Memory B cell (primary cell): Measurements from ENCODE around the gene LCN10.

Experiments used
- ATAC-seq: fragments of 150-1000 bp; cut with Tn5 transposase; 2 replicates; pipeline ENCODE4 v1.10.0; 2021; ENCODE audit warnings: low read depth, mild to moderate bottlenecking, moderate library complexity
- DNase-seq, 2 donors: peaks; one replicate each; pipeline ENCODE4 v3.0.0; 2022; ENCODE audit warnings: low spot score in 2 of 2
- H3K27ac Mint-ChIP-seq: one replicate; pipeline ENCODE4 v1.8.0; 2022; ENCODE audit warnings: mild to moderate bottlenecking, moderate library complexity, mixed read lengths
- H3K27me3 Mint-ChIP-seq: one replicate; pipeline ENCODE4 v1.8.0; 2022; ENCODE audit warnings: mixed read lengths
- H3K36me3 Mint-ChIP-seq: one replicate; pipeline ENCODE4 v1.8.0; 2022; ENCODE audit warnings: mild to moderate bottlenecking, mixed read lengths
- H3K4me1 Mint-ChIP-seq: one replicate; pipeline ENCODE4 v1.8.0; 2022; ENCODE audit warnings: mixed read lengths
- H3K4me3 Mint-ChIP-seq: one replicate; pipeline ENCODE4 v1.8.0; 2022; ENCODE audit warnings: mild to moderate bottlenecking, moderate library complexity, mixed read lengths
- H3K9me3 Mint-ChIP-seq: one replicate; pipeline ENCODE4 v1.8.0; 2022; ENCODE audit warnings: mixed read lengths

LCN10 gene

DNA sequence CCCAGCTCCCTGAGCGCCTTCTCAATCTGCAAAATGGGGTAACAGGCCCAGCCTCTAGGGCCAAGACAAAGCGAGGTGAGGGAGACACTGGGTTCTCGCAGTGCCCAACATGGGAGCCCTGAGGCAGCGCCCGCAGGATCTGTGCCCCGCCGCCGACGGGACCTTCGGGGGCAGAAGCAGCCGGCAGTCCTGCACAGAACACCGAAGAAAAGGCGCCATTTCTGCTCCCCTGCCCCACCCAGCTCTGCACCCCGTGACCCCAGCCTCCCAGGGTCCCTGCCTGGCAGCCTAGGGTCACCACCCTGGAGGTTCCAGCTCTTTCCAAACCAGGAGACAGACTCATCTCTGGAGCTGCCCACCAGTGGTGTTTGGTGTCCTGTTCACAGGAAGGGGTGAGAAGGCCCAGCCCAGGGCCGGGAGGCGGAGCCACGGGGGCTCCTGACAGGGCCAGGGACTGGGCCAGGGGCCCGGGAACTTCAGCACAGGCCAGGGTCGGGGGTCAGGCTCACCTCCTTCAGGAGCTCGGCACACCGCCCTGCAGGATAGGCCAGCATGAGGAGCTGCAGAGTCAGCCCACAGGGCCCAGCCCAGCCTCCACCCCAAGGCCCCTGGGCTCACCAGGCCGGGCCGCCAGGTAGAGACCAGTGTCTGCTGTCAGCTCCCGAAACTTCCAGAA, 12.0 kb upstream of the LCN10 start:
- peaks cover 5% of the 10 kb centered on the region for H3K36me3 Mint-ChIP-seq

GRCh38 chr9:136754059-136754572, 11.4 kb upstream of the LCN10 start:
- no peak for DNase-seq
- Mint-ChIP-seq H3K27ac (no peak overlapping the region), H3K9me3 (peaks cover 7% of the 10 kb centered on the region), H3K36me3 (peaks cover 5% of the 10 kb centered on the region), H3K4me3 (no peak overlapping the region), H3K27me3 (no peaks in the 10 kb centered on the region), H3K4me1 (peaks cover 21% of the 10 kb centered on the region)
- ATAC-seq: no peak

More for the DNA sequence above, 12.0 kb upstream of the LCN10 start:
- Mint-ChIP-seq H3K27me3 (no peaks in the 10 kb centered on the region), H3K4me3 (no peak overlapping the region), H3K4me1 (peaks cover 20% of the 10 kb centered on the region), H3K27ac (no peak overlapping the region), H3K9me3 (peaks cover 7% of the 10 kb centered on the region)
- ATAC-seq (no peak), DNase-seq (no peak)

DNA sequence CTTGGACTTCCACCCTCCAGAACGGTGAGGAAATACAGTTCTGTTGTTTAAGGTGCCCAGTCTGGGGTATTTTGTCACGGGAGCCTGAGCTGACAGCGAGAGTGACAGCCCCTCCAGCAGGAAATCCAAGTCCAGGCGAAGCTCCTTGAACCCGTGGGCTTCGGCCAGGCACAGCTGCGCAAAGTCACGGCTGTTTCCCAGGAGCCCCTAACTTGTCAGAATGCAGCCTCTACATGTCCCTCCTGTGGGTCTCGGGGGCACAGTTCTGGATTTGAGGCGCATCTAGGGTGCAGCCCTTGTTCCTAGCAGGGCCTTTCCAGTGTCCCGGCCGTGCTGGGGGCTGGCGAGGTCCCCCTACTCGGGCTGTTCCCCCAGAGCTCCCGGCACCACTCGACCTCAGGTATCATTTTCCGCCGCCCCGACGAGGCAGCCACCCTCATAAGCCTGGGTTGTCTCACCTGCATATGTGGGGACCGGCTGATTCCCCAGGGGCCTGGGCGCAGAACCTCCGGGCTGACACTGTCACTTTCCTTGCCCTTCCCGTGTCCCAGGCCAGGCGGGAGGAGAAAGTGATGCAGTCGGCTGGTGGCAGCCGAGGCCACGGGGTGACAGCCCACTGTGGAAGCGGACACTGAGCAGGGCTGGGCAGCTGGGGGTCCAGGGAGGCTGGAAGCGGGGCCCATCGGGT, 10.8 kb upstream of the LCN10 start:
- H3K4me3 Mint-ChIP-seq: no peak overlapping the region
- no peak overlapping the region for H3K27ac Mint-ChIP-seq
- peaks cover 7% of the 10 kb centered on the region for H3K9me3 Mint-ChIP-seq
- no peak for DNase-seq
- H3K4me1 Mint-ChIP-seq: peaks cover 26% of the 10 kb centered on the region
- H3K36me3 Mint-ChIP-seq: peaks cover 5% of the 10 kb centered on the region
- no peak for ATAC-seq
- no peaks in the 10 kb centered on the region for H3K27me3 Mint-ChIP-seq

GRCh38 chr9:136751814-136752213, 9.1 kb upstream of the LCN10 start:
- ATAC-seq: no peak
- no peaks in the 10 kb centered on the region for H3K27me3 Mint-ChIP-seq
- peaks cover 5% of the 10 kb centered on the region for H3K36me3 Mint-ChIP-seq
- DNase-seq: no peak
- no peak overlapping the region for H3K4me3 Mint-ChIP-seq
- H3K27ac Mint-ChIP-seq: no peak overlapping the region
- H3K9me3 Mint-ChIP-seq: peaks cover 7% of the 10 kb centered on the region
- H3K4me1 Mint-ChIP-seq: peaks cover 36% of the 10 kb centered on the region

DNA sequence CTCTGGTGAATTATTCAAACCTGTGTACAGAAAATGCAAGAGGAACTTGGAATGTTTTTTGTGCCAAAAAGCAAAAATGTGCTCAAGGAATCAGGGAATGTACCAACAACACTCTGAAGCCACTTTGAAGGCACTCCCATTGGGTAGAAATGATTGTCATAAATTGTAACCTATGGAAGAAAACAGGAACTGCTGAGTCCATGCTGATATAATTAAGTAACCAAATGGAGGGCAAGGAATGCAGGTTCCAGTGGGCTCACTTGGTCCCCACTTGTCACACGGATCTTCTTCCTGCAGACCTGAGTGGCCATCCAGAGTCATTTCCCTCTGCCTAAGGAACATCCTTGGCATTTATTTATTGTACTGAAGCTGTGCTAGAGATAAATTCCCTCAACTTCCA, 8.5 kb upstream of the LCN10 start:
- Mint-ChIP-seq H3K4me3 (peak overlapping the region; percentile 29), H3K36me3 (peaks cover 5% of the 10 kb centered on the region), H3K4me1 (peaks cover 36% of the 10 kb centered on the region), H3K27me3 (no peaks in the 10 kb centered on the region), H3K9me3 (peaks cover 7% of the 10 kb centered on the region), H3K27ac (peak overlapping the region; percentile 90)
- no peak for DNase-seq
- ATAC-seq: no peak

- H3K36me3 Mint-ChIP-seq: peaks cover 5% of the 10 kb centered on the region
- H3K27ac Mint-ChIP-seq: peak overlapping the region; percentile 90
- H3K4me3 Mint-ChIP-seq: no peak overlapping the region
- no peaks in the 10 kb centered on the region for H3K27me3 Mint-ChIP-seq
- ATAC-seq (no peak), DNase-seq (no peak)
- H3K9me3 Mint-ChIP-seq: peaks cover 7% of the 10 kb centered on the region
- peaks cover 32% of the 10 kb centered on the region for H3K4me1 Mint-ChIP-seq
Observed at GRCh38 chr9:136750526-136750925, 7.8 kb upstream of the LCN10 start.

DNA sequence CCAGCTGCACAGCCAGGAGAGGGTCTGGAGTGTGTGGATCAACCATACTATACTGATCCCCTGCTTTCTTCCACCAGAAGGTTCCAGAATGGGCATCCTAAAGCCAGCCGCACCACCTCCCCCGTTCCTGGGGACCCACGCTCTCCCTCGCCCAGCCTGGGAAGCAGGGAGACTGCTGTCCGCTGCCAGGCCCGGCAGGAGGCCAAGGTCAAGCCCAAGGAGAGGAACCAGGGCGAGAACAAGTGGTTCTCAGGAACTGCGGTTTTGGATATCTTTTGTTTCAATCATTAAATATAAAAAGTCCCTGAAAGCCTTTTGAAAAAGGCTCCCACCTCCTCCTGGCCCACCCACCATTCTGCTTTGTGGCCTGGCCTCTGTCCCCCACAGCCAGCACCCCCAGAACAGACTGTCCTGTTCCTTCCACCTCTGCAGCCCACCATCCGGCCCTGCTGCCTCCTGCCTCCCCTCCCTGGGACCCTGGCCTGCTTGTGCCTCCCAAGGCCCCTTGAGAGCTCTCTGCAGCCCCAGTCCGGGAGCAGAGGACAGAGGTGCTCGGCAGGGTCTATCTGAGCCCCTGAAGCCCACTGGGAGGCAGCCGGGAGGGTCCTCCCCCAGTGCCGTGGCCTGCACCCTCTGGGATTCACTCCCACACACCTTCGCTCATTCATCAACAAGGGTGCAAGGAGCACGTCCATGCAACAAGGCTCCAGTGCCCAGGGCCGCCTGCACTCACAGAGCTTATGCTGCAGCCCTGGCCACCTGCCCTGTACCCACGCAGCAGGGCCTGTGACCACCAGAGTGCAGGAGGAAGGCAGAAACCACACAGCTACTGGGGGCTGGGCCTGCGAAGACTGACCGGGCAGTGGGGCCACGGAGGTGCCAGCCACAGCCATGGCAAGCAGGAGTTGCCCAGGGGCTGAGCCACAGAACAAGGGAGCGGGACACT, 6.2 kb upstream of the LCN10 start:
- Mint-ChIP-seq H3K4me1 (peaks cover 34% of the 10 kb centered on the region), H3K9me3 (peaks cover 7% of the 10 kb centered on the region), H3K27ac (peak overlapping the region; percentile 90), H3K27me3 (no peaks in the 10 kb centered on the region), H3K4me3 (peak overlapping the region; percentile 49), H3K36me3 (peaks cover 5% of the 10 kb centered on the region)
- DNase-seq (no peak), ATAC-seq (peak; percentile 2)

DNA sequence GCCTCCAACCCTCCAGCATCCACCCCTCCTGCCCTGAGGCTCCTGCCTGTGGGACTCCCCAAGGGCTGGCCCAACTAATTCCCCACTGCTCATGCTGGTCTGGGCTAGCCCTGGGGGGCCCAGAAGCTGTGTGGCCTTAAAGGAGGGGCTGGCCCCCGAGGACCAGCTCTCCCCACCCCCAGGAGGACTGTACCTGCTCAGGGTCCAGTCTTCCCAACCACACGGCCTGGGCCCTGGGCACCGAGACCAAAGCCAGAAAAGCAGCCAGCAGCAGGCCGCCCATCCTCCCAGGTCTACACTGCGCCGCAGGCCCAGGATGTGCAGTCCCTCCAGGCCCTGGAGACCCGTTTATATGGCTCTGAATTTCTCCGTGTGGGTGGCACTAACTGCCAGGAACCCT, 5.5 kb upstream of the LCN10 start, which contains the start of gene LCN6:
TSS of gene LCN6 (minus strand) at position 325 of the 400 bp plus-strand sequence. CDS start at position 283, 42 bp downstream.
- no peaks in the 10 kb centered on the region for H3K27me3 Mint-ChIP-seq
- H3K4me1 Mint-ChIP-seq: peaks cover 36% of the 10 kb centered on the region
- peak within 1 kb of the TSS; percentile 49 for H3K4me3 Mint-ChIP-seq
- peaks cover 7% of the 10 kb centered on the region for H3K9me3 Mint-ChIP-seq
- H3K27ac Mint-ChIP-seq: peak within 1 kb of the TSS; percentile 90
- H3K36me3 Mint-ChIP-seq: peaks cover 5% of the 10 kb centered on the region
- no peak for ATAC-seq
- no peak for DNase-seq

- peak overlapping the region; percentile 72 for H3K27ac Mint-ChIP-seq
- no peaks in the 10 kb centered on the region for H3K27me3 Mint-ChIP-seq
- H3K4me3 Mint-ChIP-seq: no peak overlapping the region
Observed at GRCh38 chr9:136747161-136748060, 4.7 kb upstream of the LCN10 start.

GRCh38 chr9:136746621-136747020, 3.9 kb upstream of the LCN10 start:
- ATAC-seq (no peak), DNase-seq (no peak)
- Mint-ChIP-seq H3K4me3 (no peak overlapping the region), H3K27ac (no peak overlapping the region), H3K36me3 (peaks cover 1% of the 10 kb centered on the region), H3K9me3 (peaks cover 2% of the 10 kb centered on the region), H3K4me1 (peaks cover 38% of the 10 kb centered on the region), H3K27me3 (no peaks in the 10 kb centered on the region)

More at GRCh38 chr9:136747161-136748060, 4.7 kb upstream of the LCN10 start:
- peaks cover 4% of the 10 kb centered on the region for H3K9me3 Mint-ChIP-seq
- no peak for ATAC-seq
- peaks cover 2% of the 10 kb centered on the region for H3K36me3 Mint-ChIP-seq
- no peak for DNase-seq
- peaks cover 38% of the 10 kb centered on the region for H3K4me1 Mint-ChIP-seq

GRCh38 chr9:136746155-136746490, 3.4 kb upstream of the LCN10 start:
- H3K27me3 Mint-ChIP-seq: no peaks in the 10 kb centered on the region
- H3K4me3 Mint-ChIP-seq: no peak overlapping the region
- DNase-seq (no peak), ATAC-seq (no peak)
- peaks cover 40% of the 10 kb centered on the region for H3K4me1 Mint-ChIP-seq
- H3K36me3 Mint-ChIP-seq: peaks cover 1% of the 10 kb centered on the region
- H3K9me3 Mint-ChIP-seq: peaks cover 2% of the 10 kb centered on the region
- no peak overlapping the region for H3K27ac Mint-ChIP-seq

GRCh38 chr9:136745389-136746154, 2.8 kb upstream of the LCN10 start:
- no peaks in the 10 kb centered on the region for H3K27me3 Mint-ChIP-seq
- peaks cover 1% of the 10 kb centered on the region for H3K36me3 Mint-ChIP-seq
- H3K27ac Mint-ChIP-seq: no peak overlapping the region
- H3K4me3 Mint-ChIP-seq: no peak overlapping the region
- peaks cover 36% of the 10 kb centered on the region for H3K4me1 Mint-ChIP-seq
- no peak for DNase-seq
- ATAC-seq: no peak
- peaks cover under 1% of the 10 kb centered on the region for H3K9me3 Mint-ChIP-seq
